Ascending aorta (tissue), 2 donors: ENCODE data around the gene EMX2. TPM values are rescaled to one million over a fixed set of nuclear protein-coding genes. Genes with fewer than 3 reads are reported as not detected.
A peak's percentile ranks its signal among the peaks of the same experiment; 100 is the strongest.

Experiments
- DNase-seq, 2 donors: peaks; one replicate each; pipeline ENCODE4 v3.0.0-alpha.2; 2019; ENCODE audit warnings: low spot score in 2 of 2
- H3K27ac ChIP-seq, 2 donors: fragments of 200-600 bp; sonication (generic); one replicate each; pipeline ENCODE4 v1.5.1; 2016 to 2017; ENCODE audit warnings: mild to moderate bottlenecking in 1 of 2
- H3K27me3 ChIP-seq: fragments of 200-600 bp; sonication (generic); one replicate; pipeline ENCODE4 v1.5.1; 2017
- H3K36me3 ChIP-seq, 2 donors: fragments of 200-600 bp; sonication (generic); one replicate each; pipeline ENCODE4 v1.5.1; 2016
- H3K4me1 ChIP-seq, 2 donors: fragments of 200-600 bp; sonication (generic); one replicate each; pipeline ENCODE4 v1.5.1; 2016 to 2017; ENCODE audit warnings: mild to moderate bottlenecking in 1 of 2
- H3K4me3 ChIP-seq, 2 donors: fragments of 200-600 bp; sonication (generic); one replicate each; pipeline ENCODE4 v1.5.1; 2016 to 2017; ENCODE audit warnings: mild to moderate bottlenecking in 1 of 2
- H3K9me3 ChIP-seq, 2 donors: fragments of 200-600 bp; sonication (generic); one replicate each; pipeline ENCODE4 v1.5.1; 2016
- intact Hi-C: fragments of 100-400 bp; cut with DNase I; formaldehyde crosslinking; loops from one replicate; pipeline ENCODE4 v1.15.1; 2023
- total RNA-seq: library from RNA; depleted of rRNA; stranded (reverse); fragments of >200 nt; gene quantifications from one replicate; pipeline ENCODE4 v1.1.0, GENCODE V29; 2016
- TF ChIP-seq, protein P1 (sequence below), 3 experiments: fragments of 200-600 bp in 2 of 3; fragments of 450-650 bp in 1 of 3; sonication (generic) in 2 of 3; IDR thresholded peaks; one replicate each; pipeline ENCODE4 v1.5.1; 2016 to 2019; ENCODE audit warnings: antibody characterized with exemption in 3 of 3, mild to moderate bottlenecking in 1 of 3, moderate library complexity in 1 of 3

The EMX2 gene
- total RNA-seq, 1 donor from 2014 or later = not detected

GRCh38 chr10:117543225-117544003, 868 bp downstream of the EMX2 start:
- Histone ChIP-seq H3K27me3 (peaks cover 43% of the 10 kb centered on the region), H3K36me3 (no peaks in the 10 kb centered on the region), H3K27ac (no peak overlapping the region), H3K4me3 (peak overlapping the region; percentile 43 to 46), H3K4me1 (peaks cover 6 to 22% of the 10 kb centered on the region in 2 donors), H3K9me3 (no peaks in the 10 kb centered on the region)
- TF ChIP-seq, protein P1, sequence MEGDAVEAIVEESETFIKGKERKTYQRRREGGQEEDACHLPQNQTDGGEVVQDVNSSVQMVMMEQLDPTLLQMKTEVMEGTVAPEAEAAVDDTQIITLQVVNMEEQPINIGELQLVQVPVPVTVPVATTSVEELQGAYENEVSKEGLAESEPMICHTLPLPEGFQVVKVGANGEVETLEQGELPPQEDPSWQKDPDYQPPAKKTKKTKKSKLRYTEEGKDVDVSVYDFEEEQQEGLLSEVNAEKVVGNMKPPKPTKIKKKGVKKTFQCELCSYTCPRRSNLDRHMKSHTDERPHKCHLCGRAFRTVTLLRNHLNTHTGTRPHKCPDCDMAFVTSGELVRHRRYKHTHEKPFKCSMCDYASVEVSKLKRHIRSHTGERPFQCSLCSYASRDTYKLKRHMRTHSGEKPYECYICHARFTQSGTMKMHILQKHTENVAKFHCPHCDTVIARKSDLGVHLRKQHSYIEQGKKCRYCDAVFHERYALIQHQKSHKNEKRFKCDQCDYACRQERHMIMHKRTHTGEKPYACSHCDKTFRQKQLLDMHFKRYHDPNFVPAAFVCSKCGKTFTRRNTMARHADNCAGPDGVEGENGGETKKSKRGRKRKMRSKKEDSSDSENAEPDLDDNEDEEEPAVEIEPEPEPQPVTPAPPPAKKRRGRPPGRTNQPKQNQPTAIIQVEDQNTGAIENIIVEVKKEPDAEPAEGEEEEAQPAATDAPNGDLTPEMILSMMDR (IDR thresholded peaks at IDR 0.05) = no peak
- peak in 1 of 2 donors; percentile 58 for DNase-seq
- intact Hi-C loops = loop anchor here (2.0 to 10.0 kb wide), 2 partner anchors 101 to 169 kb away; partner anchors contain the start of gene PDZD8

DNA sequence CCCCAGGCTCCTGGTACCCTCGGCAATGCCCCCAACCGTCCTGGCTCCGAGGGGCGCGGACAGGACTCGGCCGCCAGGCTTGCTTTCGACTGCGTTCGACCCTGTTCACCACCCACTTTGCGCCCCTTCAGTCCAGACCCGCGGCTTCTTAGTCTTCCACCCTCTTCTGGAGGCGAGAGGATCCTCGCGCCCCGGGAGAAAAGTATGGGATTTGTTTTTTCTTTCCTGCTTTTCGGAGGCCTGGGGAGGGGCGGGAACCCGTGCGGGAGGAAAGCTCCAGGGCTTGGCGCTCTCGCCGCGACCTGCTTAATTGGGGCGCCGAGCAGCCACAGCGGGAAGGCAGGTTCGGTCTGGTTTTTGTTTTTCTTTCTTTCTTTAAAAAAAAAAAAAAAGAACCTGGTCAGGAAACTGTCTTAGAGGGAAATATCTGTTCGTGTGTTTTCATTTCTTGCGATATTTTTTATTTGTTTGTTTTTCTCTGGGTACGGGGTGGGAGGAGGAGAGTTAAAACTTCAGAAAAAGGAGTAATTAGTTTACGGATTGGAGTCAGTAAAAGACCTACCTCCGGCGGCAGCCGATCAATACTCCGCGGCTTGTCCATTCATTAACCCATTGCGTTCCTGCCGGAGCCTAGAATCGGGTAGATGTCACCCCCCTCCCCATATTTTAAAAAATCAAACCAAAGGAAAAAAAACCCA, 1.6 kb downstream of the EMX2 start:
- intact Hi-C loops = loop anchor here (2.0 to 10.0 kb wide), 2 partner anchors 101 to 169 kb away; partner anchors contain the start of gene PDZD8

GRCh38 chr10:117544711-117545140, 2.2 kb downstream of the EMX2 start:
- H3K4me1 ChIP-seq = peaks cover 6 to 22% of the 10 kb centered on the region in 2 donors
- intact Hi-C loops = loop anchor here (2.0 to 10.0 kb wide), 2 partner anchors 102 to 170 kb away; partner anchors contain the start of gene PDZD8
- no peak for DNase-seq
- H3K4me3 ChIP-seq = peak overlapping the region; percentile 43 to 46
- H3K36me3 ChIP-seq = no peaks in the 10 kb centered on the region
- H3K27ac ChIP-seq = no peak overlapping the region
- peaks cover 43% of the 10 kb centered on the region for H3K27me3 ChIP-seq
- TF ChIP-seq, protein P1 (IDR thresholded peaks at IDR 0.05) = no peak
- H3K9me3 ChIP-seq = no peaks in the 10 kb centered on the region

More for the DNA sequence above, 1.6 kb downstream of the EMX2 start:
- TF ChIP-seq, protein P1 (IDR thresholded peaks at IDR 0.05) = no peak
- H3K9me3 ChIP-seq = no peaks in the 10 kb centered on the region
- no peak overlapping the region for H3K27ac ChIP-seq
- DNase-seq = peak in 1 of 2 donors; percentile 2
- peaks cover 6 to 22% of the 10 kb centered on the region in 2 donors for H3K4me1 ChIP-seq
- no peaks in the 10 kb centered on the region for H3K36me3 ChIP-seq
- H3K4me3 ChIP-seq = peak overlapping the region; percentile 43 to 46
- H3K27me3 ChIP-seq = peaks cover 43% of the 10 kb centered on the region

DNA sequence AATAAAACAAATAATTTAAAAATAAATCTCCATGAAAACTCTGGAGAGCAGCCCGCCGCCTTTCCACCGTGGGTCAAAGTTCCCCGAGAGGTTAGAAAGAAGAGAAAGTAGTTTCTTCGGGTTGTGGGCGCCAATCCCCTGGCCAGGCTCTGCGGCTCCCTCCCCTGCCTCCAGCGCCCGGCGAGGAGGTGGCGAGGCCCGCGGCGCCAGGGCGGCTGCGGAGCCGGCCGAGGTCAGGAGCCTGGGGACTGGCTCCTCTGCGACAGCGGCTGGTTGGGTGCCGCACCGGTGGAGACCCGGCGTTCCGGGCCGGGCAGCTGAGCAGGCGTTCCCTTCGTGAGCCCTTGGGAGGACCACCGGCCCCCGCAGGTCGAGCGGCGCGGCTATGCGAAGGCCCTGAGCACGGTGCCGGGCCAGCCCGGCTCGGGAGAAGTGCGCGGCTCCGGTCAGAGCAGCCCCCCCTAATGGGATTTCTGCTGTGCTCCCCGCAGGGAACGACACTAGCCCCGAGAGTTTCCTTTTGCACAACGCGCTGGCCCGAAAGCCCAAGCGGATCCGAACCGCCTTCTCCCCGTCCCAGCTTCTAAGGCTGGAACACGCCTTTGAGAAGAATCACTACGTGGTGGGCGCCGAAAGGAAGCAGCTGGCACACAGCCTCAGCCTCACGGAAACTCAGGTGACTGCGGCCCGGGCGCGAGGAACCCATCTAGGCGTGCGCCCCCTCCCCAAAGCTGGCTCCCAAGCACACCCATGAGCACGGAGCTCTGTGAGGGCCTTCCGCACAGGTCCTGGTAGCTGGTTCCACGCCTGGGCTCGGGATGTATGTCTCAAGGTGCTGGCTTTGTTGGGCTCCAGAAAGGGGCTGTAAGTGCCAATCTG, 2.8 kb downstream of the EMX2 start:
- TF ChIP-seq, protein P1 (IDR thresholded peaks at IDR 0.05) = no peak
- intact Hi-C loops = loop anchor here (2.0 to 10.0 kb wide), 2 partner anchors 103 to 171 kb away; partner anchors contain the start of gene PDZD8
- H3K4me1 ChIP-seq = peaks cover 6 to 22% of the 10 kb centered on the region in 2 donors
- no peaks in the 10 kb centered on the region for H3K36me3 ChIP-seq
- no peaks in the 10 kb centered on the region for H3K9me3 ChIP-seq
- no peak overlapping the region for H3K27ac ChIP-seq
- peak in 1 of 2 donors; percentile 50 for DNase-seq
- peak overlapping the region; percentile 43 to 46 for H3K4me3 ChIP-seq
- H3K27me3 ChIP-seq = peaks cover 43% of the 10 kb centered on the region
